Ovary (tissue), 3 donors: ENCODE data around the gene TMPRSS13.

ENCODE experiments used
- CTCF ChIP-seq, 3 donors: fragments of 450-650 bp in 2 of 3; fragments of 200-600 bp in 1 of 3; IDR thresholded peaks; one replicate each; pipeline versions ENCODE4 v1.5.1 to v1.8.0; 2016 to 2022; ENCODE audit warnings: antibody characterized with exemption in 3 of 3, mild to moderate bottlenecking in 1 of 3
- POLR2A ChIP-seq: fragments of 450-650 bp; IDR thresholded peaks from one replicate; pipeline ENCODE4 v1.6.1; 2017; ENCODE audit warnings: antibody characterized with exemption, mild to moderate bottlenecking, moderate library complexity
- donor health status: DM: no; HTN: no; CAD: no.

- TF ChIP-seq CTCF (IDR thresholded peaks at IDR 0.05) (no peak), POLR2A (no peak)
These were observed 62.7 kb downstream of the TMPRSS13 start for GRCh38 chr11:117866526-117866925.
